Choroid plexus epithelial cell (primary cell): ENCODE data around the gene RILPL1.
"Not testable (repeated sequence)": the region's sequence is repeated elsewhere in the genome, so short reads cannot be mapped to it uniquely, and the experiment has no call there.

ENCODE experiments used
- DNase-seq: peaks from one replicate; pipeline ENCODE4 v3.0.0-alpha.2; 2010; ENCODE audit warnings: low read depth
- H3K4me3 ChIP-seq: 2 replicates; pipeline ENCODE4 v1.5.1; 2011; ENCODE audit warnings: low read depth, mild to moderate bottlenecking, control low read depth, low read length, moderate library complexity
- TF ChIP-seq, protein P1 (sequence below): conservative IDR thresholded peaks from 2 replicates; pipeline ENCODE4 v1.5.1; 2011; ENCODE audit warnings: low read depth, mild to moderate bottlenecking, control low read depth, inconsistent platforms, low read length, moderate library complexity

Gene RILPL1

DNA sequence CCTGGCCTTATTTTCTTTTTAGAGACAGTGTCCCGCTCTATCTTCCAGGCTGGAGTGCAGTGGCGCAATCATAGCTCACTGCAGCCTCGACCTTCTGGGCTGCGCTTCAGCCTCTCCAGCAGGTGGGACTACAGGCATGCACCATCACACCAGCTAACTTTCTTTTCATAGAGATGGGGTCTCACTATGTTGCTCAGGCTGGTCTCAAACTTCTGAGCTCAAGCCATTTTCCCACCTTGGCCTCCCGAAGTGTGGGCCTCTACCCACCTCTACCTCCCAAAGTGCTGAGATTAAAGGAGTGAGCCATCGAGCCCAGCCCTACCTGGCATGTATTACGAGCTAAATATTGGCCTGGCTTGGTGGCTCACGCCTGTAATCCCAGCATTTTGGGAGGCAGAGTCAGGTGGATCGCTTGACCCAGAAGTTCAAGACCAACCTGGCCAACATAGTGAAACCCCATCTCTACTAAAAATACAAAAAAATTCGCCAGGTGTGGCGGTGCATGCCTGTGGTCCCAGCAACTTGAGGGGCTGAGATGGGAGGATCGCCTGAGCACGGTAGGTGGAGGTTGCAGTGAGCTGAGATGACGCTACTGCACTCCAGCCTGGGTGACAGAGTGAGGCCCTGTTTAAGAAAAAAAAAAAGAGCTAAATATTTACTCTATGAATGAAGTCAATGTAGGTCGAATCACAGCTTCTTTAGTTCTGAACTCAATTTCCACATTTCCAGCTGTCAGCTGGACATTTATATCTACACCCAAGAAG lies 7.6 kb upstream of the RILPL1 start:
- TF ChIP-seq, protein P1, sequence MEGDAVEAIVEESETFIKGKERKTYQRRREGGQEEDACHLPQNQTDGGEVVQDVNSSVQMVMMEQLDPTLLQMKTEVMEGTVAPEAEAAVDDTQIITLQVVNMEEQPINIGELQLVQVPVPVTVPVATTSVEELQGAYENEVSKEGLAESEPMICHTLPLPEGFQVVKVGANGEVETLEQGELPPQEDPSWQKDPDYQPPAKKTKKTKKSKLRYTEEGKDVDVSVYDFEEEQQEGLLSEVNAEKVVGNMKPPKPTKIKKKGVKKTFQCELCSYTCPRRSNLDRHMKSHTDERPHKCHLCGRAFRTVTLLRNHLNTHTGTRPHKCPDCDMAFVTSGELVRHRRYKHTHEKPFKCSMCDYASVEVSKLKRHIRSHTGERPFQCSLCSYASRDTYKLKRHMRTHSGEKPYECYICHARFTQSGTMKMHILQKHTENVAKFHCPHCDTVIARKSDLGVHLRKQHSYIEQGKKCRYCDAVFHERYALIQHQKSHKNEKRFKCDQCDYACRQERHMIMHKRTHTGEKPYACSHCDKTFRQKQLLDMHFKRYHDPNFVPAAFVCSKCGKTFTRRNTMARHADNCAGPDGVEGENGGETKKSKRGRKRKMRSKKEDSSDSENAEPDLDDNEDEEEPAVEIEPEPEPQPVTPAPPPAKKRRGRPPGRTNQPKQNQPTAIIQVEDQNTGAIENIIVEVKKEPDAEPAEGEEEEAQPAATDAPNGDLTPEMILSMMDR = peak; percentile 4
- H3K4me3 ChIP-seq = no peak overlapping the region
- no peak for DNase-seq

DNA sequence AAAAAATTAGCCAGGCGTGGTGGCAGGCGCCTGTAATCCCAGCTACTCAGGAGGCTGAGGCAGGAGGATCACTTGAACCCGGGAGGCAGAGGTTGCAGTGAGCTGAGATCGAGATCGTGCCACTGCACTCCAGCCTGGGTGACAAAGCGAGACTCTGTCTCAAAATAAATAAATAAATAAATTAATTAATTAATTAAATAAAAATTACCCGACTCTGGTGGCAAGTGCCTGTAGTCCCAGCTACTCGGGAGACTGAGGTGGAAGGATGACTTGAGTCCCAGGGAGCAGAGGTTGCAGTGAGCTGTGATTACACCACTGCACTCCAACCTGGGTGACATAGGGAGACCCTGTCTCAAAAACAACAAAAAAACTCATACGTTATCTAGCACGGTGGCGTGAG lies 2.4 kb upstream of the RILPL1 start:
- not testable (repeated sequence) for DNase-seq, H3K4me3 ChIP-seq

DNA sequence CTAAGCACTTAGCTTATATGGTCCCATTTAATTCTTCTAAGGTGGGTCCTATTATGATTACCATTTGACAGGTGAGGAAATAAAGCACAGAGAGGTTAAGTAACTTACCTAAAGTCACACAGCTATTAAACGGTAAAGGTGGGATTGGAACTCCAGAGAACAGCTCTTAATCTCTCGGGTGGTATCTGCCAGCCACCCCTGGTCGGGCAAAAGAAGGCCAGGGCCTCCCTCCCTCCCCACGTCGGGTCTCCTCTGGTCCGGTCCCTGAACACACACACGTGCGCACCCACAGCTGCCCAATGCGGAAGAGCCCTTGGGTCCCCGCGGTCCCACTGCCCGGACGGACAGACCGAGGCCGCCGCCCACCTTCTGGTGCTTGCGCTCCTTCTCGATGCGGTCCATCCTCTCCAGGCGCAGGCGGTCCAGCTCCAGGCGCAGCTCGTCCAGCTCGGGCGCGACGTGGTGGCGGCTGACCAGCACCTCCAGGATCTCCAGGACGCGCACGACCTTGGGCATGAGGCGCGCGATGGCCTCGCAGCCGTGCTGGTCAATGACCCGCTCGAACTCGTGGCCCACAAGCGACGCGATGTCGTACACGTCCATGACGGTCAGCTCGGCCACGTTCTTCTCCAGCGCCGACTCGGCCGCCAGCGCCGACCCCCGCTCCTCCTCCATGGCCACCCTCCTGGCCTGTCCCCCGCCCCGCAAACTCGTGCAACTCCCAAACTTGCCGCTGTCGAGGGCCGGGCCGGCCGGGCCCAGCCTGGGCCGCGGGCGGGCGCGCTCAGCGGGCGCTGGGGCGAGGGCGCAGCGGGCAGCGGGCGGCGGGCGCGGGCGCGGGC lies 490 bp downstream of the RILPL1 start:
- peak overlapping the region; percentile 81 for H3K4me3 ChIP-seq
- peak; percentile 23 for DNase-seq
- TF ChIP-seq, protein P1 = no peak

DNA sequence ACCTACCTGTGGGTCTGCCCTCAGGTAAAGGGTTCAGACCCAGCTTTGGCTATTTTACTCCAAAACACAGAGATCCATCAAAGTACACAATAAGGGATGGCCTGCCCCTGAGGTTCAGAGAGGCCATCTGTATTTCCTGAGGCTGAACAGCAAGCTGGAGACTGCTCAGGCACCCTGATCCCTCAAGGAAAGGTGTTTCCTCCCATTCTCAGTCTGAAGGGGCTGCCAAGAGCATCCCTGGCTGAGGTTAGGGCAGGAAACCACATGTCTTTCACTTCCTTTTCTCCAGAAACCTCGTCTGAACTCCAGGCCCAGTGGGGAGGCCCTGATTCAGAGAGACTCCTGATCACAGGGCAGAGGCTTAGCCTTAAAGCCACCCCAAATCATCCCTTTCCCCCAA lies 1.5 kb downstream of the RILPL1 start:
- DNase-seq = peak; percentile 71
- H3K4me3 ChIP-seq = peak overlapping the region; percentile 81
- TF ChIP-seq, protein P1 = no peak

DNA sequence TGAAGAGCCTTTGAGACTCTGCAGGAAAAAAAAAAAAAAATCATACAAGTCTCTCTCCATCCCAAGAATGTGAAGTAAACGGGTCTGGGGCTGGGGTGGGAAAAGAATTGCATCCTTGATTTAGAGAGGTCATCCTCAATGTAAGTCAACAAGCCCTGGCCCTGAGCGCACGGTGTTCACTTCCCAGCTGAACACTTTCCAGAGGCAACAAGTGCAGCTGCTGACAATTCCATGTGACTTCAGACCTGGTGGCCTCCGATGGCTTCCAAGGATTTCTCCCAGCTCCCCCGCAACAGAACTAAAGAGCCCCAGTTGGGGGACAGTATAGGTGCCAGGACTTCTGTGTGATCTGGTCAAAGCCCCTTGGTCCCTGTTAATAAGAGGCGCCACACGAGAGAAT lies 2.4 kb downstream of the RILPL1 start:
- TF ChIP-seq, protein P1 = no peak

DNA sequence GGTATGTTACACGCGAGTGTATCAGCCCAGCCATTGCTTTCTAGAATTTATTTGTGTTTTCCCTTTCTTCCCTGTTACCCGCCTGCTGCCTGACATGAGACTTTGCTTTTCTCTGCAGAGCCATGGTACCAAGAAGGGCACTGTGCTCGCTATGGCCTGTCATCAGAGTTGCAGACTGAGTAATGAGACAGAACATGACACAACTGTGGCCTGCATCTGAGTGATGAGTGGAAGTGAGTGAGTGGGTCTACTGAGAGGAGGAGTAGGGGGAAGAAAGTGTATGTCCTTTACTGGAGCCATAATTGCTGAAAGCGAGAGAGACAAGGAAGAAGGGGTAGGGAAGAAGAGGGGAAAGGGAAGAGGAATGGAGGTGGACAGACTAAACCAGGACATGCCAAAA lies 2.9 kb downstream of the RILPL1 start:
- DNase-seq = no peak
- TF ChIP-seq, protein P1 = no peak
- no peak overlapping the region for H3K4me3 ChIP-seq

More for the DNA sequence above, 2.4 kb downstream of the RILPL1 start:
- no peak overlapping the region for H3K4me3 ChIP-seq
- no peak for DNase-seq

DNA sequence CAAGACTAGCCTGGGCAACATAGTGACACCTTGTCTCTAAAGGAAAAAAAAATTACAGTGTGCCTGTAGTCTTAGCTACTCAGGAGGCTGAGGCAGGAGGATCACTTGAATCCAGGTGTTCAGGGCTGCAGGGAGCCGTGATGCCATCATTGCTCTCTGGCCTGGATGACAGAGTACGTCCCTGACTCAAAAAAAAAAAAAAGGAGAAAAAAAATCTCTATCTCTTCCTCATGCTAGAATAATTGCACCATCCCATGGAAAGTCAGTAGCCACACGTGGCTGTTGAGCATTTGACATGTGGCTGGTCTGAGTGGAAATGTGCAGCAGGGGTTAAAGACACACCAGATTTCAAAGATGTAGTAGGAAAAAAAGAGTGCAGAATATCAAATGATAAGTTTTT lies 3.8 kb downstream of the RILPL1 start:
- TF ChIP-seq, protein P1 = no peak
- DNase-seq = no peak
- no peak overlapping the region for H3K4me3 ChIP-seq
